HG02884 (cell line): Measurements from ENCODE around the gene ST8SIA2.

Experiments
- ATAC-seq: cut with Tn5 transposase; IDR thresholded peaks from one replicate; pipeline ENCODE4 v1.9.1; 2021; ENCODE audit warnings: mild to moderate bottlenecking, moderate library complexity; ENCODE audit not compliant: unreplicated experiment

Gene ST8SIA2

DNA sequence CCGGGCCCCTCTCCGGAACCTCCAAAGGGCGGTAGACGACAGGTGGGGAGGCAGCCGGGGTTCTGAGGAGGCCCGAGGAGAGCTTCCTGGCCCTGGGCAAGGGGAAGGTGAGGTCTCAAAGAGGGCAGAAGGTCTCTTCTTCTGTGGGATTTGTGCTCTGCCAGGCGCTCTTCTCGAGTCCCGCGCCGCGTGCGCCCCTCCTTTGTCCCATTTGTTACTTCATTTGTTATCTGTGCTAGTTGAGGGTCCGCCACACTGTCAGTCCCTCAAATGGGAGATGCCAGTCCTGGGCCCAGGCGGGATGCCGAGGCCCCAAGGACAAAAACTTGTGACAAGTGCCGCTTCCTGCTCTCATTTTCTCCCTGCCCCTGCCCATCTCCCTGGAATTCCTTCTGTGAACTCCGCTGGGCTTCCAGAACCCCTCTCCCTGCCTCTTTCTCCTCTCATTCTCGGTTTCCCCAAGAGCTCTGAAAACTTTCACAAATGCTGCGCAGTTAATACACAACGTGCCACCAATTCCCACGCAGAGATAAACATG lies 1.5 kb downstream of the ST8SIA2 start:
- no peak for ATAC-seq

DNA sequence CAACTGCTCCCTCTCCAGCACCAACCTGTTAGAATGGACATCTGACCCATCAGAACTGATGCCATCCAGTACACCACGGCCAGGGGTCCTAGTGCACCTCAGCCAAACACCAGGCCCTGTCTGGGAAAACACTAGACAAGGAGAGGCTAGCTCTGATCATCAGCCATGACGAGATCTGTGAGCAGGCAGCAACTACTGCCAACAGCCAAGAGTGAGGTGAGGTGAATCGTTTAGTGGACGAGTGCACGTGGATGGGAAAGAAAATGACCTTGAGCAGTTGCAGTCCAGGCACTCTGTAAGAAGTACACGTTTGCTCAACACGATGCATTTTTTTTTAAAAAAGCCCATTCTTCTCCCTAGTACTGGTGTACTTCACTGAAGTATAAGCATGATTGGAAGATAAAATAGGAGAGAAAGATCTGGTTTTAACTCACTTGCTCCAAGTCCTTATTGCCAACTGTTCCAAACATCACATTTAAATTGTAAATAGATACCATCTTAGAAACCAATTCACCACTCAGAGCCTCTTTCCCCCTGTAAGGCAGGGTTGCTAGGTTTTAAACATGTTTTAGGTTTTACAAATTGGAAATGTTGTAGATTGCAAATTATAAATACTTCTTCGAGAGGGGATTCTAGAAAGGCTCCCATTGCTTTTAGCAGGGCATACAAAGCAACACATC lies 5.7 kb downstream of the ST8SIA2 start:
- no peak for ATAC-seq

DNA sequence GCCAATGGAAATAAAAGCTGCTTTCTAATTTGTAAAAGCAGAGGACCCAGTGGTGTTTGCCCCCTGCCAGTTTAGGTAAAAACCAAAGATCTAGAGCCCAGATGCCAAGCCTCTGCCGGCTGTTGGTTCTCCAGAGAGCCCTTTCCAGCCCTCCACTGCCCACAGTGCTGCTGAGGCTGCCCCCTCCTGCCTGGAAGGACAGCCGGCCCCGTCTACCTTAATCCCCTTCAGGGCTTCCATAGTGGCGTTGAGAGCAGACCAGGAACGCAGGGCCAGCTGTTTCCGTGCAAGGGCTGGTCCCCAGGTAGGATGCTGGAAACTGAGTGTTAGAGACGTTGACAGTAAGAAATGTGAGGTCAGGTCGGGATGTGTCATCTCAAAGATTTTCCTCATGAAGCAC lies 6.9 kb downstream of the ST8SIA2 start:
- ATAC-seq, result no peak

GRCh38 chr15:92400980-92401787 lies 7.5 kb downstream of the ST8SIA2 start:
- ATAC-seq, result no peak

DNA sequence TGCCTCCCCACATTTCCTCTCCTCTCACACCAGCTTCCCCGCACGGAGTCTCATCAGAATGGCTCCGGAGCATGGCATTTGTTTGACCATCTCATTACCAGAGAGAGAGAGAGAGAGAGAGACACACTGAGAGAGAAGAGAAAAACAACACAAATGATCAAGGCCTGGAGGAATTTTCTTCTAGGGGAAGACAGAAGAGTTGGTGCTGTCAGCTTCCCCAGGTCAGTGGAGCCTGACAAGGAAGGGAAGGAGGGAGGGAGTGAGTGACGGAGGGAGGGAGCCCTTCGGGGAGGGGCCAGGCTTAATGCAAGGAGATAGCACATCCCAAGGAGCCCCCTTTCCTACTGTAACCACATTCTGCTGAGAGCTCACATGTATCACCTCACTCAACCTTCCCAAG lies 9.1 kb downstream of the ST8SIA2 start:
- no peak for ATAC-seq

DNA sequence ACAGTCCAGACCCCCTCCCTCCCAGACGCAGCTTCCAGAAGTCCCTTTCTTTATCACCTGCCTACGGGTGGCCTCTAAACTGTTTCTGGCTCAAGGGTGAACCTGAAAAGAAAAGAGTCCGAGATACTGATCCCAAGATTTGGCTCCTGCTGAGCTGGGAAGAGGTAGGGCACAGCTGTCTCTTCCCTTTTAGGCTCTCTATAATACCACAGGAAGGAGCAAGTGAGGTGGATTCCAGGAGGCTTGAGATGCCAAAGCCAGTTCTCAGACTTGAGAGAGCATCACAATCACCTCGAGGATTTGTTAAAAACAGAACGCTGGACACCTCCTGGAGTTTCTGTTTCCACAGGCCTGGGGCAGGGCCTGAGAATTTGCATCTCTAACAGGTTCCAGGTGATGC lies 12.3 kb downstream of the ST8SIA2 start:
- ATAC-seq, result no peak

DNA sequence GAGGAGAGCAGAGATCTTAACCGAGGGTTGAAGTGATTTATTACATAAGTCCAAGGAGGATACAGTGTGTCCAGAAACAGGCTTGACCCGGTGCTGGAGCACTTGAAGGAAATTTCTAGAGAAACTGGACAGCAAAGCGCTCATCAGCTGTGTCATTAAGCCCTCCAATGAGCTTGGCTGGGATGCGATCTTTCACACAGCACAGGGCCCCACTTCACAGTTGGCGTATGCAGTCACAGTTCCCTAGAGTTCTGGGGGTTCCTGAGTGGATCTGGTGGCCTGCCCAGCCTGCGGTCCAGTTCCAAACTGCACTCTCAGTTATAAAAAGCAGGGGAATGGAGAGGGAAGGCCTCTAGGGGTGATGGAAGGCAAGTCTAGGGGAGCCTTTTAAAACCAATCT lies 13.6 kb downstream of the ST8SIA2 start:
- no peak for ATAC-seq

GRCh38 chr15:92407916-92408315 lies 14.2 kb downstream of the ST8SIA2 start:
- no peak for ATAC-seq

GRCh38 chr15:92409006-92409405 lies 15.3 kb downstream of the ST8SIA2 start:
- ATAC-seq, result no peak

GRCh38 chr15:92409521-92409920 lies 15.8 kb downstream of the ST8SIA2 start:
- no peak for ATAC-seq

DNA sequence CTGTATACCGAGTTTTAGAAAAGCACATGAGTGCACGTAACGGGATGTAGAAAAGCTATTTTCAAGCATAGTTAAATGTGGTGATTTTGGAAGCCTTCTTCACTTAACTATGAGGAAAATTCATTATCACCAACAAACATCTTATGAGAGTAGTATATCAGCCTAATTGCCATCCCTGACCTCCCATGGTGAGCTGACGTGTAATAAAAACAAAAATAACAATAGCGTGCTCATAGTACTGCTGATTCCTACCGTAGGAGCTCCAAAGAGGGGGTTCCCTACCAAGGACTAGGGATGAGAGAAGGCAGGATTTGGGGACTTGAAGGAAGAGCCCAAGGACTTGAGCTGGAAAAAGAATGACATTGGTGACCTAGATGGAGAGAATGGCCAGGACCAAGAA lies 16.9 kb downstream of the ST8SIA2 start:
- no peak for ATAC-seq

DNA sequence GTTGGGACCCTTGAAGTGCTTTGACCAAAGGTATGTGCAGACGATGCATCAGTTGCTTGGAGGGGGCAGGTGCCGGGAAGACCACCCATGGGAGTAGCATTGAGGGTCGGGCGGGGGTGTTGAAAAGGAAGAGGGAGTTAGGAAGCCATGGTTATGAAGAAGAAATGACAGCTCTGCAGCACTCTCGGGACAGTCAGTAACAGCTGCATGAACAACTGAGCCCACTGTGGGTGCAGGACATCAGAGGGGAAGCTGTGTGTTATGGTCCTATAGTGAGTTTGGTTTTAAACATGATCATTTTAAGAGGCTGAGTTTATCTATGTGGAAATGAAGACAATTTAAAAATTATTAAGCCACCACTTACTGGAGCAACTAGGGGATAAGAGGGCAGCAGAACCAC lies 17.6 kb downstream of the ST8SIA2 start:
- ATAC-seq, result no peak

DNA sequence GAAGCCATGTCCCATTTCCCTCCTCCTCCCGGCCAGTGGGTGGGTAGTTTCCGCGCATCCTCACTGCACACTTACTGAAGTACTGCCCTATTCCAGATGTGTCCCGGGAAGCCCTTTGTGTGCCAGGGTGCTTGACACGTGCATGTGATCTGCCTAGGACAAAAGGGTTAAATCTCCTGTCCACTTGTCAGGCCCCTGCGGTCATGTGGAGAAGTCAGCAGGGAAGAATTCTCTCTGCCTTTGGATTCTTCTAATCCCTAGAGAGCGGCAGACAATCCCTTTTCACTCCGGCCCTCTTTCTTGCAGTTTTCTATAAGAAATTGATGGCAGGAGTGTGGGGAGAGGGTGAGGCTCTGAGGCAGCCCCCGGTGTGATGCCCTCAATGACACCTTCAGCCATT lies 19.8 kb downstream of the ST8SIA2 start:
- no peak for ATAC-seq

GRCh38 chr15:92415639-92416297 lies 22.1 kb downstream of the ST8SIA2 start:
- no peak for ATAC-seq

DNA sequence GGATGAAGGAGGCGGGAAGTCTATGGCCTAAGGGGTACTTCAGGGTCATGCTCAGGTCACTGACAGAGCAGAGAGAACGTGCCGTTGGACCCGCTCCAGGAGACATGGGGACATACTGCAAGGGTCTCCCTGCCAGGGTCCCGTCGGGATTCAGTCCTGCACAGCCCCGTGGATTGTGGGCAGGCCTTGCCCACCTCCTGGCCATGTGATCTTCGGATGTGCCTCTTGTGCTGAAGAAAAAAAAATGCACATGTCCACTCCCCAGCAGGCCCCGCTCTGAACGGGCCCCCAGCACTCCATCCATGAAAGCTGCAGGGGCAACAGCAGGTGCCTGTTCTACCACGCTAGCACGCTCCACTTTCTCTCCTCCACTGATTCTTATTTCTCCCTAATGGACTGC lies 22.9 kb downstream of the ST8SIA2 start:
- no peak for ATAC-seq

- no peak for ATAC-seq
Measured at GRCh38 chr15:92417716-92418115, 24.0 kb downstream of the ST8SIA2 start.

DNA sequence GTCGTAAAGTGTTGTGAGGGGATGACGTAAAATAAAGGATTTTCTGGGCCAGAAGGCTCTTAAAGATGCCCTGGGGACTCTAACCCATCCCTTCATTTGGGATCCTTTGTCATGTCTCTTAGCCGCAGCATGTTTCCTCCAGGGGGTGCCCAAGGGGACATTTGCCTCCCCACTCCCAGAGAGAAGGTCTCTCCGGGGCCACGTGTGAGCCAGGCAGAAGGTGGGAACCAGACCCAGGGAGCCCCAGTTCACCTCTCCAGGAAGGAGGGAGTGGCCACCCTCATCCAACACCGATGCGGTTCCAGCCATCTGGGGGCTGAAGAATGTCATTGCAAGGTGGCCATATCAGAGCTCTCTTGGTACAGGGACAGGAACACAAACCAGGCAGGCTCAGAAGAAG lies 25.2 kb downstream of the ST8SIA2 start:
- ATAC-seq, result no peak

GRCh38 chr15:92421976-92422375 lies 28.3 kb downstream of the ST8SIA2 start:
- no peak for ATAC-seq

DNA sequence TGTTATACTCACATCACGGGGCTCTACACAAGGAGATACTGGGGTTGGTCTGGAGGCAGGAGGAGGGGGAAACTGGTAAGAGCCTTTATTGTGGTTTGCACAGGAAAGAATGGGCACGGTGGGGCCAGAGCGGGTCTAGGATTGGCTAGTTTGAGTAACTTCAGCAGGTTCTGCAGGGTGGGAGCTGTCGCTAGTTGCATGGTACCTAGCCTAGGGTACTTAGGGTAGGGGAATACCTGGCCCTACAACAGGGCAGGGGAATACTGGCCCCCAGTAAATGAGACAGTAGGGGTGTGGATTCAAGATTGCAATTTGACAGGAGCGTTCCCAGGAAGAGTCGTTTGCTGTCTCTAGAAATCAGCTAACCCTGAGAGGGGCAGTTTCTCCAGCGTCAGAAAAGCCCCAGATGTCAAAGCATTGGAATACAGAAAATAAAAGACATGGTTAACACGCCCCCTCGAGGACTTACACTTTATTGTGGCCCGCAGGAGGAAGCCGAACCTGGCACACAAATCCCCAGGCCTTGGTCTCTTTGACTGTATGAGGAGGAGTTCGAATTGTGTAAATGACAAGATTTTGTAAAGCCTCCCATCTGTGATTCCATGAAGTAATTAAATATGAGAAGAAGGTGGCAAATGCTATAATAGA lies 32.0 kb downstream of the ST8SIA2 start:
- no peak for ATAC-seq

DNA sequence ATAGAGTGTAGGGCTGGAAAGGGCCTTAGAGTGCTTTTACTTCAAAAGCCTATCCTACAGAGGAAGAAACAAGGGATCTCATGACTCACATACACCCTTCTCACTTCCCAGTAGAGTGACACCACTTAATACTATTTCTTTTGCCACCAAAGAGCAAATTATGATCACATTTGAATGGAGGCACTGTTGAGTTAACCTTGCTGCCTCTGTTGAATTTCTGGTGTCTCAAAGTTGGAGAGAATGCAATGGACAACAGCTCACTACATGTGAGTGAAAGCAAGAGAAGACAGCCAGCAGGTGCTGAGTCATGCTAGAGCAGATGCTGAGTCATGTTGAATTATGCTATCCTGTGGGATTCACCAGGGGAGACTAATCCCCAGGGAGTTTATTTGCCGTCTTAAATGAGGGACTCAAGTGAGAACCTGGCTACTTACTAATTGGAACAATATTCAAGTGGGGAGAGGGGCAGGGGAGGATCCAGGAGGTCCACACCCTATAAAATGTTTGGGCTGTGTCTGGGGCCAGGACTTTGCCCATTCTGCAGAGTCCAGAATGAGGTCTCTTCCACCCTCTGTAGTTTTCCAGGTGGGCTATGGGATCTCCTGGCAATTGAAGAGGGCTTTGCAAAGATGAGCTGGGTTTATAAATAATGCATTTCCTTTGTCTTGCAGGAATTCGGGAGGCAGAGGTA lies 35.8 kb downstream of the ST8SIA2 start:
- no peak for ATAC-seq

DNA sequence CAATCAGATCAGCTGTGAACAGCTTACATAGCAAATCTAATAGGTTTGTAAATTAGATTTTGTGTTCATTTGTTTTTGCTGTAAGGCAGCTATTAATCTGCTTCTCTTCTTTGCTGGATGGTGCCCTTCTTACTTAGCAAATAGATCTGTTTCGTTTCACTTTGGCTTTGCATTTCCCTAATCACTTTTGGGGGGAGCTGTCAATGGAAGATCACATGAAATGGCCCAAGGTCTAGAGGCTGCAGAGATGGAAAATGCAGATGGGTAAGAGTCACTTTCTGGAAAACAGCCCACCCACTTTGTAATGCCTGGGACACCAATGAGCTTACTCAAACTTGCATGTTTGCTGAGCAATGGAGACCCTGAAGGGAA lies 36.4 kb downstream of the ST8SIA2 start:
- ATAC-seq, result no peak
